ENCODE results near the gene PRKCB.

PRKCB gene

GRCh38 chr16:23836404-23837311, 875 bp downstream of the PRKCB start:
- DNase-seq, result no peak

- DNase-seq, result no peak
Measured at GRCh38 chr16:23837553-23838308, 1.9 kb downstream of the PRKCB start.

GRCh38 chr16:23838485-23839142, 2.8 kb downstream of the PRKCB start:
- DNase-seq, result no peak

- DNase-seq, result no peak
Measured at GRCh38 chr16:23840310-23840709, 4.5 kb downstream of the PRKCB start.

GRCh38 chr16:23842137-23842600, 6.4 kb downstream of the PRKCB start:
- DNase-seq, result no peak

GRCh38 chr16:23843143-23843542, 7.4 kb downstream of the PRKCB start:
- DNase-seq, result no peak

- no peak for DNase-seq
Measured at GRCh38 chr16:23847251-23847650, 11.5 kb downstream of the PRKCB start.

- DNase-seq, result no peak
Measured at GRCh38 chr16:23847948-23848347, 12.2 kb downstream of the PRKCB start.

GRCh38 chr16:23848958-23849357, 13.2 kb downstream of the PRKCB start:
- DNase-seq, result no peak

GRCh38 chr16:23852794-23853562, 17.2 kb downstream of the PRKCB start:
- DNase-seq, result no peak

GRCh38 chr16:23855010-23855409, 19.2 kb downstream of the PRKCB start:
- no peak for DNase-seq

GRCh38 chr16:23856251-23856709, 20.5 kb downstream of the PRKCB start:
- DNase-seq, result no peak

GRCh38 chr16:23857256-23857880, 21.6 kb downstream of the PRKCB start:
- no peak for DNase-seq

GRCh38 chr16:23857881-23858269, 22.1 kb downstream of the PRKCB start:
- no peak for DNase-seq

- DNase-seq, result no peak
Measured at GRCh38 chr16:23858542-23858941, 22.8 kb downstream of the PRKCB start.

- no peak for DNase-seq
Measured at GRCh38 chr16:23859713-23860269, 24.0 kb downstream of the PRKCB start.

GRCh38 chr16:23861874-23862273, 26.1 kb downstream of the PRKCB start:
- DNase-seq, result no peak

- DNase-seq, result no peak
Measured at GRCh38 chr16:23862556-23862955, 26.8 kb downstream of the PRKCB start.

GRCh38 chr16:23863511-23864422, 28.0 kb downstream of the PRKCB start:
- no peak for DNase-seq

GRCh38 chr16:23865853-23866252, 30.1 kb downstream of the PRKCB start:
- no peak for DNase-seq

- DNase-seq, result no peak
Measured at GRCh38 chr16:23866621-23867020, 30.8 kb downstream of the PRKCB start.

Data from NCI-H2029 (cell line).